SH-SY5Y (cell line): ENCODE measurements around the gene LMAN2.

Experiments
- GATA2 ChIP-seq: IDR thresholded peaks from 2 replicates; pipeline ENCODE4 v1.6.1; 2011; ENCODE audit warnings: mild to moderate bottlenecking, low read depth, low read length
- GATA3 ChIP-seq: IDR thresholded peaks from 2 replicates; pipeline ENCODE4 v1.6.1; 2011; ENCODE audit warnings: low read depth, mild to moderate bottlenecking, low read length, moderate library complexity

- no peak for TF ChIP-seq GATA3
- no peak for TF ChIP-seq GATA2
Measured at GRCh38 chr5:177334155-177334551, 17.3 kb downstream of the LMAN2 start.
